Loucy (cell line): ENCODE data around the gene RC3H2.
A peak's percentile ranks its signal among the peaks of the same experiment; 100 is the strongest.

Source experiments
- H2AFZ ChIP-seq: fragments of 200-600 bp; sonication (generic); 2 replicates; pipeline ENCODE4 v1.6.0; 2016; ENCODE audit warnings: antibody characterized with exemption, mild to moderate bottlenecking, low read length, moderate library complexity
- H3F3A ChIP-seq: fragments of 200-600 bp; 2 replicates; pipeline ENCODE4 v1.6.0; 2016; ENCODE audit warnings: antibody characterized with exemption, low read depth, mild to moderate bottlenecking
- H3K27me3 ChIP-seq: fragments of 200-600 bp; sonication (generic); 2 replicates; pipeline ENCODE4 v1.6.1; 2014; ENCODE audit warnings: low read length, mild to moderate bottlenecking; ENCODE audit not compliant: insufficient read depth, poor library complexity, severe bottlenecking
- H3K36me3 ChIP-seq: fragments of 200-600 bp; sonication (generic); 2 replicates; pipeline ENCODE4 v1.6.1; 2016; ENCODE audit warnings: low read length; ENCODE audit not compliant: insufficient read depth
- H3K4me1 ChIP-seq: fragments of 200-600 bp; sonication (generic); 2 replicates; pipeline ENCODE4 v1.5.1; 2014; ENCODE audit warnings: low read length, mild to moderate bottlenecking; ENCODE audit not compliant: insufficient read depth, poor library complexity, severe bottlenecking
- H3K4me2 ChIP-seq: fragments of 200-600 bp; sonication (generic); 2 replicates; pipeline ENCODE4 v1.6.0; 2014; ENCODE audit warnings: antibody characterized with exemption, low read length, low read depth, mild to moderate bottlenecking; ENCODE audit not compliant: poor library complexity, severe bottlenecking
- H3K4me3 ChIP-seq: fragments of 200-600 bp; sonication (generic); 2 replicates; pipeline ENCODE4 v1.5.1; 2014; ENCODE audit warnings: low read length, mild to moderate bottlenecking, mixed read lengths; ENCODE audit not compliant: poor library complexity, severe bottlenecking
- H3K79me2 ChIP-seq: fragments of 200-600 bp; sonication (generic); 2 replicates; pipeline ENCODE4 v1.6.1; 2014; ENCODE audit warnings: low read length; ENCODE audit not compliant: insufficient read depth
- H3K9ac ChIP-seq: fragments of 200-600 bp; sonication (generic); 2 replicates; pipeline ENCODE4 v1.6.0; 2014; ENCODE audit warnings: mild to moderate bottlenecking, low read depth, low read length, moderate library complexity; ENCODE audit not compliant: poor library complexity, severe bottlenecking
- H3K9me2 ChIP-seq: fragments of 200-600 bp; sonication (generic); replicated peaks from 2 replicates; pipeline ENCODE4 v1.6.1; 2016; ENCODE audit warnings: low read depth, low read length, mixed read lengths
- H3K9me3 ChIP-seq: fragments of 200-600 bp; sonication (generic); 2 replicates; pipeline ENCODE4 v1.6.1; 2014; ENCODE audit warnings: mild to moderate bottlenecking, antibody characterized with exemption, low read length, low read depth; ENCODE audit not compliant: insufficient read depth
- H4K20me1 ChIP-seq: fragments of 200-600 bp; sonication (generic); 2 replicates; pipeline ENCODE4 v1.6.0; 2014; ENCODE audit warnings: antibody characterized with exemption, low read length, mild to moderate bottlenecking; ENCODE audit not compliant: insufficient read depth, poor library complexity, severe bottlenecking
- CTCF ChIP-seq: fragments of 200-600 bp; sonication (generic); conservative IDR thresholded peaks from 2 replicates; pipeline ENCODE4 v1.5.1; 2014; ENCODE audit warnings: mild to moderate bottlenecking, antibody characterized with exemption, low read length
- EZH2phosphoT487 ChIP-seq: fragments of 200-600 bp; IDR thresholded peaks from 2 replicates; pipeline ENCODE4 v1.6.1; 2018; ENCODE audit warnings: antibody characterized with exemption, mild to moderate bottlenecking, moderate library complexity, borderline replicate concordance

The RC3H2 gene

GRCh38 chr9:122897969-122898368, 7.2 kb downstream of the RC3H2 start:
- Histone ChIP-seq H3K4me2 (peak overlapping the region; percentile 83), H2AFZ (no peak overlapping the region), H3K4me1 (peaks cover 62% of the 10 kb centered on the region), H3K9me3 (no peaks in the 10 kb centered on the region), H3K9ac (peak overlapping the region; percentile 12), H3F3A (no peaks in the 10 kb centered on the region), H4K20me1 (peaks cover 62% of the 10 kb centered on the region), H3K36me3 (peaks cover 34% of the 10 kb centered on the region), H3K9me2 (no peaks in the 10 kb centered on the region), H3K79me2 (peaks cover 89% of the 10 kb centered on the region), H3K27me3 (no peaks in the 10 kb centered on the region), H3K4me3 (peak overlapping the region; percentile 18)
- TF ChIP-seq EZH2phosphoT487, result no peak
- no peak for TF ChIP-seq CTCF

- Histone ChIP-seq H4K20me1 (no peaks in the 10 kb centered on the region), H3K9me3 (no peaks in the 10 kb centered on the region), H3K4me2 (no peak overlapping the region), H3K4me1 (no peaks in the 10 kb centered on the region), H3K27me3 (no peaks in the 10 kb centered on the region), H3K9ac (no peak overlapping the region), H3K36me3 (peaks cover 62% of the 10 kb centered on the region; the same call in 1 of the 2 replicates), H2AFZ (no peak overlapping the region), H3K79me2 (no peaks in the 10 kb centered on the region), H3K4me3 (no peak overlapping the region), H3F3A (no peaks in the 10 kb centered on the region), H3K9me2 (no peaks in the 10 kb centered on the region)
- no peak for TF ChIP-seq CTCF
Observed at GRCh38 chr9:122888480-122888879, 16.7 kb downstream of the RC3H2 start.

GRCh38 chr9:122883125-122883524, 22.0 kb downstream of the RC3H2 start:
- Histone ChIP-seq H3K27me3 (no peaks in the 10 kb centered on the region), H3K9ac (no peak overlapping the region), H3K36me3 (peaks cover 60% of the 10 kb centered on the region), H3K4me2 (no peak overlapping the region), H3K4me1 (no peaks in the 10 kb centered on the region), H3K9me3 (no peaks in the 10 kb centered on the region), H3F3A (no peaks in the 10 kb centered on the region), H3K4me3 (no peak overlapping the region), H3K79me2 (no peaks in the 10 kb centered on the region), H4K20me1 (no peaks in the 10 kb centered on the region), H2AFZ (no peak overlapping the region), H3K9me2 (no peaks in the 10 kb centered on the region)
- TF ChIP-seq CTCF (no peak), EZH2phosphoT487 (no peak)
